Left ventricle myocardium inferior (tissue), 1 donor: Measurements from ENCODE around the gene SRM. TPM values are rescaled to one million over a fixed set of nuclear protein-coding genes. Genes with fewer than 3 reads are reported as not detected.
"Not testable (repeated sequence)": the region's sequence is repeated elsewhere in the genome, so short reads cannot be mapped to it uniquely, and the experiment has no call there.

Experiments used
- DNase-seq: peaks from one replicate; pipeline ENCODE4 v3.0.0-alpha.2; 2020
- H3K27ac ChIP-seq: fragments of 200-600 bp; replicated peaks from 2 replicates; pipeline ENCODE4 v1.8.0; 2021
- H3K27me3 ChIP-seq: fragments of 200-600 bp; 2 replicates; pipeline ENCODE4 v1.8.0; 2021; ENCODE audit warnings: low read depth
- H3K36me3 ChIP-seq: fragments of 200-600 bp; 2 replicates; pipeline ENCODE4 v1.8.0; 2021
- H3K4me1 ChIP-seq: fragments of 200-600 bp; 2 replicates; pipeline ENCODE4 v1.8.0; 2021
- H3K4me3 ChIP-seq: fragments of 200-600 bp; 2 replicates; pipeline ENCODE4 v1.8.0; 2021; ENCODE audit warnings: mild to moderate bottlenecking, moderate library complexity
- H3K9me3 ChIP-seq: fragments of 200-600 bp; replicated peaks from 2 replicates; pipeline ENCODE4 v1.8.0; 2021
- intact Hi-C: fragments of 100-400 bp; cut with micrococcal nuclease; formaldehyde crosslinking; loops from one replicate; pipeline ENCODE4 v1.11.0; 2022
- long read RNA-seq: library from polyadenylated mRNA; unstranded; transcript quantifications from one replicate; pipeline ENCODE4 v2.0.0, GENCODE V29; 2021
- total RNA-seq: library from RNA; stranded (reverse); fragmentation: NEBNext Ultra II Directional; extraction: Animal tissue kit (Norgen Biotek cat#: 25700); gene quantifications from one replicate; pipeline ENCODE4 v1.2.1, GENCODE V29; 2021
- TF ChIP-seq, protein P1 (sequence below): fragments of 200-600 bp; IDR thresholded peaks from 2 replicates; pipeline ENCODE4 v1.8.0; 2021; ENCODE audit warnings: antibody characterized with exemption, mild to moderate bottlenecking, borderline replicate concordance
- donor health status: DM: no; HTN: yes; CAD: no; lungs with severe emphysema.

The SRM gene
- 53.9 TPM for total RNA-seq
- long read RNA-seq, transcript SRM-201 (8 exons, 1,266 nt): major isoform, 168 of 180 reads
- long read RNA-seq, partial matches to known transcripts: 4 of 180 reads
- long read RNA-seq, other reads (novel, unspliced or antisense): 8 of 180 reads

DNA sequence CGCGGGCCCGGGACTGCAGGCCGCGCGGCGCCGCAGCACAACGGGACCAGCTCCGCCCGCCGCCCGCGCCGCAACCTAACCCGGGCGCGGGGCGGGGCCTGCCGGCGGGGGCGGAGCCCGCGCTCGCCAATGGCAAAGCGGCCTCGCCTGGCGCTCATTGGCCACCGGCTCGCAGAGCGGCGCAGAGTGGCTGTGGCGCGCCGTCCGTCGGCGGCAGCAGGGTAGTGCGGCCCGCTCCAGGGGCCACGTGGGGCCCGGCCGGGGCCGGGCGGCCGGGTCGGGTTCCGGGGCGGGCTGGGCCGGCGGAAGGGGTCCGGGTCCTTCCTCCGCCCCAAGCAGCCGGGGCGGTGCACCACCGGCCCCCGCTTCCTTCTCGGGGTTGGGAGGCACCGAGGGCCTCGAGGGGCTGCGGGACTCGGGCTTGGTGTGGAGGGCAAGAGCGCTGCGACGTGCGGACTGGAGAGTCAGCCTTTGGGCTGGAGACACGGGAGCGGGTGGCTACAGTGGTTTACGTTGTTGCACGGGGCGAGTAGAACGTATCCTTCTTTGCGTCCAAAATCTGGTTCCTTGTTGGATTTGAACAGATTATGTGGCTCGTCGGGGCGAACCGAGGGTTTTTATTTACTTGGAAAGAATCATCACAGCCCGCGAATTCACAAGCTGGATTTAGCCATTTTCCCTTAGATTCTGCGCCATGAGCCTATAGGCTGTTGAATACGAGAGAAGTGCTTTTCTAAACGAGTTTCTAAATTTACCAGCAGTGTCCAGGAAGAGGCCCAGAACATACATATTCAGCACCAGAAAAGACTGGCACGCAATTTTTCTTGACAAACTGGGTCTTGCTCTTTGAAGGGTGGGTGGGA is at the start of gene SRM:
Gene SRM, minus strand, starts transcription at position 51 of the 863 bp plus-strand sequence. CDS start 75 bp downstream, outside the sequence.
- peak; percentile 91 for DNase-seq
- H3K27me3 ChIP-seq: no peaks in the 10 kb centered on the region
- H3K36me3 ChIP-seq: peaks cover 30% of the 10 kb centered on the region
- peak within 1 kb of the TSS; percentile 98 for H3K4me3 ChIP-seq
- TF ChIP-seq, protein P1, sequence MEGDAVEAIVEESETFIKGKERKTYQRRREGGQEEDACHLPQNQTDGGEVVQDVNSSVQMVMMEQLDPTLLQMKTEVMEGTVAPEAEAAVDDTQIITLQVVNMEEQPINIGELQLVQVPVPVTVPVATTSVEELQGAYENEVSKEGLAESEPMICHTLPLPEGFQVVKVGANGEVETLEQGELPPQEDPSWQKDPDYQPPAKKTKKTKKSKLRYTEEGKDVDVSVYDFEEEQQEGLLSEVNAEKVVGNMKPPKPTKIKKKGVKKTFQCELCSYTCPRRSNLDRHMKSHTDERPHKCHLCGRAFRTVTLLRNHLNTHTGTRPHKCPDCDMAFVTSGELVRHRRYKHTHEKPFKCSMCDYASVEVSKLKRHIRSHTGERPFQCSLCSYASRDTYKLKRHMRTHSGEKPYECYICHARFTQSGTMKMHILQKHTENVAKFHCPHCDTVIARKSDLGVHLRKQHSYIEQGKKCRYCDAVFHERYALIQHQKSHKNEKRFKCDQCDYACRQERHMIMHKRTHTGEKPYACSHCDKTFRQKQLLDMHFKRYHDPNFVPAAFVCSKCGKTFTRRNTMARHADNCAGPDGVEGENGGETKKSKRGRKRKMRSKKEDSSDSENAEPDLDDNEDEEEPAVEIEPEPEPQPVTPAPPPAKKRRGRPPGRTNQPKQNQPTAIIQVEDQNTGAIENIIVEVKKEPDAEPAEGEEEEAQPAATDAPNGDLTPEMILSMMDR: peak; percentile 82
- intact Hi-C loops: no loop called here
- H3K9me3 ChIP-seq: peaks cover 3% of the 10 kb centered on the region
- H3K4me1 ChIP-seq: peaks cover 30% of the 10 kb centered on the region
- H3K27ac ChIP-seq: peak within 1 kb of the TSS; percentile 84

DNA sequence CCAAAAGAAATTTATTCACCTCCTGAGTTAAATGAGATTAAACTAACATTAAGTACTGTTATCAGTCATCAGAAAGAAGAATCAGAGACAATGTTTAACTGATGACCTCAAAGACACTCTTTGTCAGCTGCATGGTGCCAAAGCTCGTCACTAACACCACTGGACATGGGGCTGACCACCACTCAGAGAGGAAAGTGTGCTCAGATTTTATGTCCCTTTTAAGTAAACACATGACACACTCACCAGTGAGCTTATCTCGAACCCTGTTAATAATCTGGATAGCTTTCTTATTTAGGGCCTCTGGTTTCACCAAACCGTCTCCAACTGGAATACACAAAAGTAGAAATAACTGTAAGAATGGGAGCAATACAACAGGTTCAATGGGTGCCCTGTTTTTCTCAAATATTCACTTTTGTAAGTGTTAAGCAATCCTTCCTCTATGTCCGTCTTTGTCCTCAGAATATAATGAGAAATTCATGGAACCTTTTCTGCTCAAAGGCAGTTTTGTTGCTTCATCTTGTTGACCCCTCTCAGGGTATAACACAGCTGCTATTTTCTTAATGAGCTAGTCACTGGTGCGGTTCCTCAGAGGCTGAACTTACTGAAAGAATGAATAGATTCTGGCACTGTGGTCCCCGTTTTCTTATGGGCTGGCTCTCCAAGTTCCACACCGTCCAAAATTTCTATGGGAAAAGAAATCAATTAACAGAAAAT is 49.4 kb upstream of the SRM start:
- no peak overlapping the region for H3K4me3 ChIP-seq
- no peaks in the 10 kb centered on the region for H3K4me1 ChIP-seq
- H3K36me3 ChIP-seq: peaks cover 88% of the 10 kb centered on the region
- intact Hi-C loops: no loop called here
- no peaks in the 10 kb centered on the region for H3K27me3 ChIP-seq
- H3K27ac ChIP-seq: no peak overlapping the region
- TF ChIP-seq, protein P1: no peak
- no peaks in the 10 kb centered on the region for H3K9me3 ChIP-seq
- DNase-seq: no peak

DNA sequence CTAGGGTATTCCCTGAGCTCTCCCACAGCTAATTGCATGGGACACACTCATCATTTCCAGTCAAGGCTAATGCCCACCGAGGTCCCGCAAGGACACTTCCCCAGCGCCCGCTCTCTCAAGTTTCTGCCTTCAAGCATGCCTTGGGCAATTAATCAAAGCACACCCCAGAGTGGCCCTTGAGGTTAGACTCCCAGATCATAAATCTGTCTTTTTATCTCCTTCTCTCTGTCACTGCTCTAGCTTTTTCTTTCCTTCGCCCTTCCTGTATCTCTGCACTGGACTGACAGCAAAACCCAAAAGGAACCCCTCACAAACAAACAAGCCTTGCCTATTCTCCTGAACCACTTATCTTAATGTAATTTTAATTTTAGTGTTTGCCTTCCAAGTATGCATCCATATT is 47.8 kb upstream of the SRM start:
- TF ChIP-seq, protein P1: no peak
- DNase-seq: no peak
- Histone ChIP-seq H3K4me3 (no peak overlapping the region), H3K4me1 (no peaks in the 10 kb centered on the region), H3K27ac (no peak overlapping the region), H3K27me3 (no peaks in the 10 kb centered on the region), H3K36me3 (peaks cover 72% of the 10 kb centered on the region), H3K9me3 (no peaks in the 10 kb centered on the region)
- intact Hi-C loops: no loop called here

DNA sequence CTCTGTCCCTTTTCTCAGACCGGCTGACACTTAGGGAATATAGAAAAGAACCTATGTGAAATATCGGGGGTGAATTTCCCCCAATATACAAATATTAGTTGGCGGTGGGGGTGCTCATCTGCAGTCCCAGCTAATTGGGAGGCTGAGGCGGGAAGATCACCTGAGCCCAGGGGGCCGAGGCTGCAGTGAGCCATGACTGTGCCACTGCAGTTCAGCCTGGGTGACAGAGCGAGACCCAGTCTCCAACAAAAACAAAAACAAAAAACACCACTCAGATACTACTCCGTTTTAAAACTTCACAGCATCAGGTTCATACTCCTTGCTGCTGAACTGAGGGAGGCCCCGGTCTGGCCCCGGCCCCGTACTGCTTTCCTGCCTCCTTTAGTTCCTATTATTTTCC is 45.8 kb upstream of the SRM start:
- no peak overlapping the region for H3K27ac ChIP-seq
- no peaks in the 10 kb centered on the region for H3K9me3 ChIP-seq
- TF ChIP-seq, protein P1: no peak
- H3K27me3 ChIP-seq: no peaks in the 10 kb centered on the region
- H3K36me3 ChIP-seq: peaks cover 53% of the 10 kb centered on the region
- no peaks in the 10 kb centered on the region for H3K4me1 ChIP-seq
- DNase-seq: no peak
- intact Hi-C loops: no loop called here
- no peak overlapping the region for H3K4me3 ChIP-seq

DNA sequence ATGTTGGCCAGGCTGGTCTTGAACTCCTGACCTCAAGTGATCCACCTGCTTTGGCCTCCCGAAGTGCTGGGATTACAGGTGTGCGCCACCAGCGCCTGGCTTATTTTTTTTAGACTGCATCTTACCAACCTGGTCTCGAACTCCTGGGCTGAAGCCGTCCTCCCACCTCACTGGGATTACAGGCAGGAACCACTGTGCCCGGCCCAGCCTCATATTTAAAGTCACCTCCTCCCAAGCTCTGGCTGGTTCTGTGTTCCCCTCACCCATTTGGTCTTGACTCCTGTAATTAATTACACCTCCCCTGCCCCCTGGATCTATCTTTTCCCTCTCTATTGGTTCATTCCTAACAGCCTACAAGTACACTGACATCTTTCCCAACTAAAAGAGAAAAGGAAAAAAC is 41.5 kb upstream of the SRM start:
- Histone ChIP-seq H3K4me1 (peaks cover 23% of the 10 kb centered on the region), H3K4me3 (no peak overlapping the region), H3K27ac (no peak overlapping the region), H3K27me3 (no peaks in the 10 kb centered on the region), H3K36me3 (peaks cover 29% of the 10 kb centered on the region), H3K9me3 (no peaks in the 10 kb centered on the region)
- intact Hi-C loops: no loop called here
- TF ChIP-seq, protein P1: no peak
- DNase-seq: no peak

DNA sequence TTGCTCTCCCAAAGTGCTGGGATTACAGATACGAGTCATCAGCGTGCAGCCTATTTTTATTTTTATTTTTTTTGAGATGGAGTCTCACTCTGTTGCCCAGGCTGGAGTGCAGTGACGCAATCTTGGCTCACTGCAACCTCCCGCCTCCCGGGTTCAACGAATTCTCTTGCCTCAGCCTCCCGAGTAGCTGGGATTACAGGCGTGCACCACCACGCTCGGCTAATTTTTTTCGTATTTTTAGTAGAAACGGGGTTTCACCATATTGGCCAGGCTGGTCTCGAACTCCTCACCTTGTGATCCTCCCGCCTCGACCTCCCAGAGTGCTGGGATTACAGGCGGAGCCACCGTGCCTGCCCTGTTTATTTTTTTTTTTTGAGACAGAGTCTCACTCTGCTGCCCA is 41.0 kb upstream of the SRM start:
- H3K4me3 ChIP-seq, DNase-seq, H3K27ac ChIP-seq, H3K9me3 ChIP-seq, intact Hi-C loops, H3K27me3 ChIP-seq: not testable (repeated sequence)
- H3K4me1 ChIP-seq: peaks cover 23% of the 10 kb centered on the region
- H3K36me3 ChIP-seq: peaks cover 29% of the 10 kb centered on the region
